ENCODE data around the gene HRAS.
"Not testable (repeated sequence)": the region's sequence is repeated elsewhere in the genome, so short reads cannot be mapped to it uniquely, and the experiment has no call there.

HRAS gene

DNA sequence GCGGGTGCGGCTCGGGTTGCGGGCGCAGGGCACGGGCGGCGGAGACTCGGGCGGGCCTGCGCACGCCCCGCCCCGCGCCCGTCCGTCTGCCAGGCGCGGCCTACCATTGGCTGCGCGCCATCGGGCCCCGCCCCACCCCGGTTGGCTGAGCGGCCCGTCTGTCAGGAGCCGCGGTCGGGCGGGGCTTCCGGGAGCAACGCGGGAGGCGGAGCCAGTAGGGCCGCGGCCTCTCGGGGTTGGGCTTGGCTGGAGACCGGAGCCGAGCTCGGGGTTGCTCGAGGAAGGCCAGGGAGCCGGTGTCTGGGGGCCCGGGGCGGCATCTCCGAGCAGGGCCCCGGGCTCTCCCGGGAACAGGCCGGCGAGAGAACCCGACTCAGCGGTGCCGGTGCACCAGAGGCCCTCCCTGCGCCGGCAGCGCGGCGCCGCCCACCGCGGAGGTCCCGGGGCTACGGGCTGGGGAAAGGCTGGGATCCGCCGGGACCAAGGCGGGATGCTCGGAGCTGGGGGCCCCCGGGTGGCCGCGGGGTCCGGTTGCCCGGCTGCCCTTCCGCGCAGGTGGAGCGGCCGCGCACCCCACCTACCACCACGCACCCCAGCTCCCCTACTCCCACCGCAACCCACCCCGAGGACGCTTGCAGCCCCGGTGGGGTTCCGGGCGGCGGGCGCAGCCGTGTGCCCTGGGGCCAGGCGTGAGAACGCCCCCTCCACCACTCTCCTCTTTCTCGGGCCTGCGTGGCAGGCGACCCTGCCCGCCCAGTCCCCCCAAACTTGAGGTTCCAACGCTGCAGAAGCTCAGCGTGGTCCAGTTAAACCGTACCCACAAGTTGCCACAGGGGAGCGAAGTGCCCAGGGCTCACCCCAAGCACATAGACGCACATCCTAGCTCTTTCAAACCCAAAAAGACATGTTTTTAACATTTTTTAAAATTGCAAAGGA, at the start of gene HRAS:
Gene HRAS, minus strand, starts transcription at position 58 of the 936 bp plus-strand sequence.
- DNase-seq, result peak; percentile 95

DNA sequence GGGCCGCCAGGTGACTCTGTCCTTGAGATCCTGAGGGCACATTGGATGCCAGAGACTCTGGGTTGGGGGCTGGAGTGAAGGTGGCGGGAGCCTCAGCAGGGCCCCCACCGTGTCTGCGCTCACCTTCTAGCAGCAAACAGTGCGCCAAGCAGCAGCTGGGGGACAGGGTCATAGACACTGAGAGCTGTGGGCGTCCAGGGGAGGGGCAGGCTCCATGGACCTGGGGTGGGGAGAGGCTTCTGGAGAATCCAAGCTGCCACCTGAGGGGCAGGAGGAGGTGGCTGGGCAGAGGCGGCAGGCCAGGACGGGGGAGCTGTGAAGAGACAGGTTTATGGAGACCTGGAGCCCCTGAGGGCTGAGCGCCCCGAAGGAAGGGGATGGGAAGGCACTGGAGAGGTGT, 48.9 kb upstream of the HRAS start:
- no peak for DNase-seq

DNA sequence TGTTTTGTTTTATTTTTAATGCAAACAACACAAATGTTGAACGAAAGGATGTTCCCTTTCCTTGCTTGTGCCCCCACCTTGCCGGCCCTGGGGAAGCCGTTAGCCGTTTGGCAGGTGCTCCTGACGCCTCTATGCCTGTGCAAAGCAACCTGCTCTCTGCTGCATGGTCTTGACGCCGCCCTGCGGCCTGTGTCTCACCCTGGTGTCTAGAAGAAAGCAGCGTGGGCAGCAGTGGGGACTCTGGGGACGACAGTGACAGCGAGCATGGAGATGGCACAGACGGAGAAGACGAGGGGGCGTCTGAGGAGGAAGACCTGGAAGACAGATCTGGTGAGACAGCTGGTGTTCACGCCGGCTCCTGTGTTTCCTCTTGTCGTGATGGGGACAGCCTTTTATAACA, 46.4 kb upstream of the HRAS start:
- DNase-seq, result no peak

DNA sequence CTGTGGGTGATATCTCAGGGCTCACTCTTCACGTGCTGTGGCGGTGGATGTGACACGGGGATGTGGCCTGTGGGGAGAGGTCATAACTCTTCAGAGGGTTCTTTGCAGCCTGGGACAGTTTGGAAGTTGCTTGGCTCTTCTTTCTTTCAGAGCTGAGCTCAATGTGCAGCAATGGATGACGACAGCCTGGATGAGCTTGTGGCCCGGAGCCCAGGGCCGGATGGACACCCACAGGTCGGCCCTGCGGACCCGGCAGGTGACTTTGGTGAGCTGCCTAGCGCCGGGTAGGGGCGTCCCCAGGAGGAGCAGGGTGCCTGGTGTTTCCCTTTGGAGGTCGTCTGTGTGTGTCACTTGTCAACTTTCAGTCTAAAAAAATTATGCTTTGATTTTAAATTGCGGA, 46.0 kb upstream of the HRAS start:
- DNase-seq, result no peak

DNA sequence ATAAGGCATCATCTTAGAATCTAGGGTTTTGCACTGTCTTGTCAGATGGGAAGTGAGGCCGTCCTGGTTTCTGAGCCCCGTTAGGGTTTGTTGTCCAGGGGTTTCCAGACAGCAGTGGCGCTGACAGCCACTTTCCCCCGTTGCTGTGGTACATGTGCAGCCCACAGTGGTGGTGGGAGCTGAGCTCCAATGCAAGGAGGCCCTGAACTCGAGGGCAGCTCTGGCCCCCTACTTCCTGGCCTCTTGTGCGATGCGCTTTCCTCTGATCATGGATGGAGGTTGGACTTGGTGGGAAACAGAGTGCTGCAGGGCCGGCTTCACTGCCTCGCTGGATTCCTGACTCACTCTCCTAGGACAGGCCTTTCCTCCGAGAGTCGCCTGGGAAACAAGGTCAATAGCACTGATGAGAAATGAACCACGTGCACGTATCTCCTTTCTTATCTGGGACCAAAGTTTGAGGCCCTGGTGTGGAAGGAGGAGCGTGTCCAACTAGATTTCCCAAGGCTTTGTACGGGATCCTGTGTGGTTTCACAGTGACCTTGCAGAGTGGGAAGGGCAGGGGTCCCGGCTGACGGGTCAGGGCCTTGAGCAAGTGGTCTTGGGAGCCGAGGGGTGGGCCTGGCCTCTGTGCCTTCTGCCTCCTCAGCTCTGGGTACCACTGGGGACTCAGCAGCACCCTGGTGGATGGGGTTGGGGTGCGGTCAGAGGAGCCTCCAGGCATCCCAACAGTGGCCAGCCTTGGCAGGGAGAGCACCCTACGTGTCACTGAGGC, 44.6 kb upstream of the HRAS start:
- DNase-seq, result no peak

DNA sequence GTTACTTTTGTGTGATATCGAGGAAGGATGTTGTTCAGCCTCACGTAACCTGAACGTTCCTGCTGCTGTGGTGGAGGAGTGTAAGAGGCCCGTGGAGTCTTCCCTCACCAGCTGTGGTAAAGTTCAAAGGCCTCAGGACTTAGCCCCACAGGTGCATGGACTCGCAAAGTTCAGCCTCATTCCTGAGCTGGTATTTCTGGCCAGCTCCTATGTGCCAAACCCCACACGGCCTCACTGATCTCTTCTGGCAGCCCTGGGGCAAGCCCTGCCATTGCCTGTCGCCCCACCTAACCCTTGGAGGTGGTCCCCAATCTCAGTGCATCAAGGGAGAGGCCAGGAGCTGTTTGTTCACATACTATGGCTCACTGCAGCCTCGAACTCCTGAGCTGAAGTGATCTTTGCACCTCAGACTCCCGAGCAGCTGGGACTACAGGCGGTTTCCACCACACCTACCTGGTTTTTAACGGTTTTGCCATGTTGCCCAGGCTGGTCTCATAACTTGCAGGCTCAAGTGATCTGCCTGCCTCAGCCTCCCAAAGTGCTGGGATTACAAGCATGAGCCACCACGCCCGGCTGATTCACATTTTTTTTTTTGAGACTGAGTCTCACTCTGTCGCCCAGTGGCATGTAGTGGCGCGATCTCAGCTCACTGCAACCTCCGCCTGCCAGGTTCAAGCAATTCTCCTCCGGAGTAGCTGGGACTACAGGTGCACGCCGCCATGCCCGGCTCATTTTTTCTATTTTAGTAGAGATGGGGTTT, 43.1 kb upstream of the HRAS start:
- no peak for DNase-seq

DNA sequence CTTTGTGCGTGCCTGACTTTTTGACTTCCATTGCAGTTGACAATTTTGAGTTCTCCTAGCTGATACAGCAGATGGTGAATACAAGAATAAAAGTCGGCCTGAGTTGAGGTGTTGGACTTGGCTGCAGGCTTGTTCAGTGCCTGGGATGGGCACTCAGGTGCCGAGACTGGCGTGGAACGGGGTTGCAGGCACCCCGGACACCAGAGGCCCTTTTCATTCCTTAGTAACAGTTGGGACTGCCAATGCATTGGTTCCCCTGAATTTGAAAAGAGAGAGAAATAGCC, 42.2 kb upstream of the HRAS start:
- DNase-seq, result no peak

DNA sequence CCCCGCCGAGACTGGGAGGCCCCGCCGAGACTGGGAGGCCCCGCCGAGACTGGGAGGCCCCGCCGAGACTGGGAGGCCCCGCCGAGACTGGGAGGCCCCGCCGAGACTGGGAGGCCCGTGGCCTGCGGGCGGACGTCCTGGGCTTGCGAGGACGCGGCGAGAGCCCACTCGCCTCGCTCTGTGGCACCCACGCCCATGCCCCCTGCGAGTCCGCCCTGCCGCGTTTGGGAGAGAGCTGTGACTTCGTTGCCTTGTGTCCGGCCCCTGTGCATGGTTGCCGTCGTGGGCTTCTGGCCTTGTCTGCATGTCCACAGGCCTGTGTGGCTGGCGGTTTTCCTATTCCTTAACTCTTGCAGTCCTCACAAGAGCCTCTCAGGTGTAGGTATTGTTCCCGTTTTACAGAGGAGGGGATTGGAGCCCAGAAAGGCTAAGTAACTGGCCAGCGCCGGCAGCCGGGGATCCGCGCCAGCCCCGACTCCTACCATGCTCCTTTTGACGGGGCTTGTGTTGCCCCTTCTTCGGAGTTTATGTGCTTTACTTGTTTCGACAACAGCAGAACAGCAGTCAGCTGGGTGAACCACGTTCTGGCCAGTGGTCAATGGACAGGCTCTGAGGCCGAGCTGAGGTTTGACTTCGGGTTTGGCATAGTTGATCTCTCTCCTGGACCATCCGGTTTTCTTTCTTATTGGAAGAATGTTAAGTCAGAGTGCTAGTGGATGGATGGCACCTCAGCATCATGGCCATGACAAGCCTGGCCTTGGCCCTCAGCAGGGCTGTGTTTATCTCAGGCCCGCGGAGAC, 41.6 kb upstream of the HRAS start:
- DNase-seq, result no peak

DNA sequence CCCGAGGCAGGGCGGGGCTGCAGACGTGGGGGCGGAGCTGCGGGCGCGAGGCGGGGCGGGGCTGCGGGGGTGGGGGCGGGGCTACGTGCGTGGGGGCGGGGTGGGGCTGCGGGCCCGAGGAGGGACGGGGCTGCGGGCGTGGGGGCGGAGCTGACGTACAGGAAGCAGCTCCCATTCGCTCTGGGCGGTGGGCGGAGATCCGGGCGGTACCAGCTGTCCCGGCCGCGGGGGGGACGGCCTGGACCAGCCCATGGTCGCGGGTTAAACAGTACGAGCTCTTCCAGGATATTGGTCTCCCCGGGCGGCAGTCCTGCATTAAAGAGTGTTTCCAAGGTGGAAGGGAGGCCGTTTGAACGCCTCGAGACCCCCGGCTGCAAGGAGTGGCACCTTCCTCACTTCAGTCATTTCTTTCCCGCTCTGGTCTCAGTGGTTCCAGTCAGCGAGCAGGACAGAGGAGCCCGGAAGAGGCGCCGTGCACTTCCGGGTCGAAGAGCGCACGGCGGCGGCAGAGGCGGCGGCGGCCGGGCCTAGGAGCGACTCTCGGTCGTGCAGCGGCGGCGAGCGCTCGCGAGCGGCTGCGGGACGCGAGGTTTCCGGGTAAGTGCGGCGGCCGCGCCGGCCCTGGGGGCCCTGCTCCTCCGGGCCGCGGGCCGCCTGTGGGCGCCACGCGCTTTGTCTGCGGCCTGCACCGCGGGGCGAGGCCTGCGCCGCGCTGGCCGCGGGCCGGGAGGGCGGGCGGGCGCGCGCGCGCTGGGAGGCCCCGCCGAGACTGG, 40.8 kb upstream of the HRAS start, which contains the start of gene PHRF1:
Gene PHRF1, plus strand, starts transcription at position 475 of the 773 bp plus-strand sequence. CDS start 5,043 bp downstream, outside the sequence.
- peak; percentile 91 for DNase-seq

DNA sequence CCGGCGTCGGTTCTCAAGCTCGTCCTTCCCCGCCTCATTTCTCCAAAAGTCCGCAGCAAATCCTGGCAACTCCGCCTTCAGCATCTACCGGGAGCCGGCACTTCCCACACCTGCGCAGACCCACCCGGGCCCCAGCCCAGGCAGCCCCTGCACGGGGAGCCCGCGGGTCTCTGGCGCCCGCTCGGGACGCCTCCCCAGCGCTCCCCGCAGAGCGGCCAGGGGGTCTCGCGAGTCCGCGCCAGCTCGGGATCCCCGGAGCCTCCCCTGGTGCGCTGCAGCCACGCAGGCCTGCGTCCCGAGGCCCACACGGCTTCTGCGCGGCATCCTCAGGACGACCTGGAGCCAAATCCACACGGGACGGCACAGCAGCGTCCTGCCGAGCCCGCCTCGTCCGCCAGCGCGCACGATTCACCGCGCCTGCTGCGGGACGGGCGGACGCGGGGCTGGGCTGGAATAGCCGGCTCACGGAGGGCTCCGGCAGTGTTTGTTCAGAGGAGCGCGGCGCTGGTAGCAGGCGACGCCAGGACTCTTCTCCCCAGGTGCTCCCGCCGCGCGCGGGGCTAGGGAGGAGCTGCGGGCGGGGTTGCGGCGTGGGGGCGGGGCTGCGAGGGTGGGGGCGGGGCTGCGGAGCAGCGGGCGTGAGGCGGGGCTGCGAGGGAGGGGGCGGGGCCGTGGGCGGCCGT, 40.1 kb upstream of the HRAS start:
- no peak for DNase-seq

DNA sequence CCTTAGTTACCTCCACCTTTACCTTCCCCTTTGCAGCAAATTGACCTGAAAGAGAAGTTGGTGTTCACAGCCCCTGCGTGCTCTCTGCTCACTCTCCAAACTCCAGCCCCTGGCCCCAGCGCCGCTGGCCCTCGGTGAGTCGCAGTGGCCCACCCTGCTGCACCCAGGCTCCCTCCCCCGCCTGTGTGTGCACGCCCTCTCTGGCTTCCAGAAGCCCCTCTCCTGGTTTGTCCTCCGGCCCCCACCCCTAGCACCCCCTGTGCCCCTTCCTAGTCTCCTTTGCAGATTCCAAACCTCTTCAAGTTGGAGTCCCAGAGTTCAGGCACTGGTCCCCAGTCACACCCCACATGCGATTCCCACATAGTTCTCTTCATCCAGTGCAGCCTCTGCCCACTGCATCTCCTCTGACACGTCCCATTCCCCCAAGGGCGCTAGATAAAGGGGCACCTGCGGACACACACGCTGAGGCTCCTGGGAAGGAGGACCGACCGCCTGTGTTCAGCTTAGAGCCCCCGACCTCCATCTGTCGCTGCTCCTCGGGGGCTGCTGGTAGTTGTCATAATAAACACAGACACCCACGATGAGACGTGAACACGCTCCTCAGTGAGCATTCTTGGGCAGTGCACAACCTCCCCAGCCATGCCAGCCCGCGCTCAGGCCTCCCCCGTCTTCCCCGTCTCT, 39.4 kb upstream of the HRAS start:
- DNase-seq, result no peak

DNA sequence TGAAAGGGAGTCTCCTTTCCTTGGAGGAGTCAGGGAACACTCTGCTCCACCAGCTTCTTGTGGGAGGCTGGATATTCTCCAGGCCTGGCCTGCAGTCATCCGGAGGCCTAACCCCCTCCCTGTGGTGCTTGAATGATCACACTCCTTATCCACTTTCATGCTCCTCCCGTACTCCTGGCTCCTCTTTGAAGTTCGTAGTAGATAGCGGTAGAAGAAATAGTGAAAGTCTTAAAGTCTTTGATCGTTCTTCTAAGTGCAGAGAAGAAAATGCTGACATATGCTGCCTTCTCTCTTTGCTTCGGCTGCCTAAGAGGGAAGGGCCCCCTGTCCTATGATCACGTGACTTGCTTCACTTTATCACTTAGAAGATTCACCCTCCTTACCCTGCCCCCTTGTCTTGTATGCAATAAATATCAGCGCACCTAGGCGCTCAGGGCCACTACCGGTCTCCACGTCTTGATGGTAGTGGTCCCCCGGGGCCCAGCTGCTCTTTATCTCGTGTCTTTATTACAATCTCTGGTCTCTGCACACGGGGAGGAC, 38.7 kb upstream of the HRAS start:
- not testable (repeated sequence) for DNase-seq

DNA sequence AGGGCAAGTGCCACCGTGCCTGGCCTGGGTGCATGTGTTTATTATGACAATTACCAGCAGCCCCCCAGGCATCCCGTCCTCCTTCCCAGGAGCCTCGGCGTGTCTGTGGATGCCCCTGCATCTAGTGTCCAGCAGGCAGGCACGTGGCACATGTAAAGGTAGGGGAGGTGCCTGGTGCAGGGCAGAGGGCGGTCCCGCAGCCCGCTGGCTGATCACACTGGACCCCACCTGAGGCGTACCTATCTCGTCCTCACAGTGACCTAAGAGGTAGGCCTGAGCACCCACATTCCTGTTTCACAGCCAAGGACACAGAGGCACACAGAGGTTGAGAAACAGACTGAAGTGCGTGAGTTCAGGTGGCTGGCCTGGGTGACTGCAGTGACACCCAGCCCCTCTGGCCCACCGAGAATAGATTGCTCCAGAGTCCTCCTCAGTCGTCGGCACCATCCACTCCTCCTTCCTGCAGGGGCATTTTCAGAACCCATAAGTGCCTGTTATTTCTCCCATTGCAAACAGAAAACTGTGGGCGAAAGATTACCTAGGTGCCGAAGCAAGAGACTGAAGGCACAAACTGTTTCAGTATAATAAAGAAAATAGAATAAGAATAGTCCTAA, 37.9 kb upstream of the HRAS start:
- no peak for DNase-seq

DNA sequence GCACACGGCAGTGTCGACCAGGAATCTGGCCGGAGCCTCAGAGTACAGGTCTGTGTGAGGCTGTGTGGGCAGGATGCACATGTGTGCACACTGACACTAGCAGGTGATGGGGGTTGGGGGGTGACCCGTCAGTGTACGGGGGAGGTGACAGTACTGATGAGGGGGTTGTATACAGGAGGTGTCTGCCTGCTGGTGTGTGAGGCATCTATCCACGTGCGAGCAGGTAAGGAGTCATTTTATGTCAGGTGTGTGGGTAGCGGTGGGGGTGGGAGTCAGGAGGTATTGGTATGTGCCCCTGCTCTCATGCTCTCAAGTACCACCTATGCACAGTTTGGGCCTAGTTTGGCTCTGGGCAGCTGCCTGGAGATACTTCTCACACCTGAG, 36.4 kb upstream of the HRAS start:
- no peak for DNase-seq

DNA sequence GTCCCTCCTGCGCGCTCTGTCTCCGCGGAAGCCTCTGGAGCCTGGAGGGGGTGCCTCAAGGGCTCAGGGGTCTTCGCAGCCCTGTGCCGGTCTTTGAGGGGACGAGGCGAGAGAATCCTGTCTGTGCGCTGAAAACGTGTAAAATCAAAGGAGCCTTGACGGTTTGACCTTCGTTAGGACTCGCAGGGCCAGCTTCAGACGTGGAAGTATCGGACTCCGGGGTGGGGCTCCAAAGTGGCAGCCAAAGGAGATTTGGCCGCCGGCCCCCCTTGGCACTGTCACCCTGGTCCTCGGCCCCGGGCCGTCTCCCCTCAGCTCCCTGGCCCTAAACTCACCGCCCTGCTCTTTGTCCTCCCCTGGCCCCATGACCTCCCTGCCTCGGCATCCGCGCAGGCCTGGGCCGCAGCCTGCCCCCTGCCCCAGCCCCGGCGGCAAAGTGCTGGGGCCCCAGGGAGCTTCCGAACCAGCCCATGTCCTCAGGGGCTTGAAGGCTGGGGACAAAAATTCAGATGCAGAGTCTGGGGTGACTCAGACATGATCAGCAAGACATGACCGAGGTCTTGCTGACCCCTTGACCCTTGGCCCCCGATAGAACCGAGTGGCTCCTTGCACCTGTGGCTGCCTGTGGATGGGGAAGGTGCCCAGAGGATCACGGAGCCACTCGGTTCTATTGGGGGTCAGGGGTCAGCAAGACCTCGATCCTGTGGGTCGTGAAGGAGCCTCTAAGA, 33.9 kb upstream of the HRAS start:
- DNase-seq, result no peak

DNA sequence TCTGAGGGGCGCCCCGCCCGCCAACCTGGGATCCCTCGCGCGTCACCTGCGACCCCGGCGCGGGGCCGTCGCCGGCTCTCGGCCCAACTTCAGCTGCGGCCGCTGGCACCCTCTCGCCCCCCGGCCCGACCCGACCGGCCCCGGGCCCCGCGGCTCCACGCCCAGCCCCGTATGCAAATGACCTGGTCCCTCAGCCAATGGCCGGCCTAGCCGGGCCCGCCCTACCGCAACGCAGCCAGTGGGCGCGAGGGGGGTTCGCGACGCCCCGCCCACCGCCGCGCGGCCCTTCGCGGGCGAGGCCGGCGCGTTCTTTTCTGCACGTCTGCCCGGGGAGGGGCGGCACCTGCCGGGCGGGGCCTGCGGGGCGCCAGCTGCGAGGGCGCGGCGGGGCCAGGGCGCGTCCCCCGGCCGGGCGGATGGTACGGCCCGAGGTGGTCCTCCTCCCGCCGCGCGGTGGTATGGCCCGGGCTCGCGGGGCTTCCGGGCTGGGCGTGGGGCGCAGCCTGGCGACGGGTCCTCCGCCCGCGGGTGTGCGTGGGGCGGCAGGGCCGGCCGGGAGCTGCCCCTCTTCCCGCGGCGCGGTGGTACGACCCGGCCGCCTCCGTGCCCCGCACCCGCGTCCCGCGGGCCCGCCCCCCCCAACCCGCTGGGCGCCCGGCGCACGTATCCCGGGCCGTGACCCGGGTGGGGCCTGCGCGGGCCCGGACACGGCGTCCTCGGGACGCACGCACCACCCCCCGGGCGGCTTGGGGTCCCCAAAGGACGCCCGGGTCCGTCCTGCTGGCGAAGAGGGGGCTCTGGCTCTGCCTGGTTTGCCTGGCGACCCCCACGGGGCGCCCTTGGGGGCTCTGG, 33.2 kb upstream of the HRAS start:
- DNase-seq, result peak; percentile 91

DNA sequence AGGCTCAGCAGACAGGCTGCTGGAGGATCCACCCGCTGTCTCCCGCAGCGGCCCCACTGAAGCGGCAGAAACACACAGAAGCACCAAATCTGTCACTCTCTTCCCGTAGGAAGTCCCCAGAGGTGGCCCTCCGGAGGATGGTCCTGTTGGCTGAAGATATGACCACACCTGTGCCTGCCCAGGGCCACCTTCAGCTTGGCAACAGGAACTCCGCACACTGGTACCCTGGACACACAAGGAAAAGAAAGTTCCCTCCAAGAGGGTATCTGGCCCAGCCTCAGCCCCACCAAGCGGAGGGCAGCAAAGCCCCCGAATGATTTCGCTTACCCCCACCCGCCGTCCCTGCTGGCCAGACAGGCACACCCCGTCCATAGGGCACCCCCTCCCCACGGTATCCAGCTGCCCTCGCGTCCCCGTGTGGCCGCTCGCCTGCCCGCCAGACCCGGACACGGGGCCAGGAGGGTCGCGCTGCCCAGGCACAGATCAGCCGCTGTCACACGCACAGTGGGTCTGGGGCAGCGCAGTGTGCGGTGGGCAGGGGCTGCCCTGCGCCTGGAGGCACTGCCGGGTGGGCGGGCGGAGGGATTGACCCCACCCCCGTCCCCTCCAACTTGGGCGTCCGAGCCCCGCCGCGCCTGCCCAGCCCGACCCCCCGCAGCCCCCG, 32.4 kb upstream of the HRAS start:
- no peak for DNase-seq

Measured in activated effector memory CD4-positive, alpha-beta T cell treated with Interleukin-2 at 50 U/mL for 16 hours (primary cell).